Dedifferentiated amniotic fluid mesenchymal stem cell (primary cell): ENCODE results near the gene CLIP2.
"Not testable (repeated sequence)": the region's sequence is repeated elsewhere in the genome, so short reads cannot be mapped to it uniquely, and the experiment has no call there.

Experiments
- DNase-seq: peaks from one replicate; pipeline ENCODE4 v3.0.0-alpha.2; 2016; ENCODE audit errors: extremely low spot score

Gene CLIP2

GRCh38 chr7:74403521-74404387, 114.5 kb downstream of the CLIP2 start:
- DNase-seq, result no peak

- DNase-seq, result no peak
Measured at GRCh38 chr7:74404388-74404700, 115.1 kb downstream of the CLIP2 start.

GRCh38 chr7:74404741-74405140, 115.5 kb downstream of the CLIP2 start:
- DNase-seq, result no peak

GRCh38 chr7:74405191-74405898, 116.1 kb downstream of the CLIP2 start:
- no peak for DNase-seq

GRCh38 chr7:74405899-74406512, 116.8 kb downstream of the CLIP2 start:
- no peak for DNase-seq

GRCh38 chr7:74407958-74408357, 118.8 kb downstream of the CLIP2 start:
- no peak for DNase-seq

- no peak for DNase-seq
Measured at GRCh38 chr7:74409571-74409970, 120.4 kb downstream of the CLIP2 start.

- DNase-seq, result no peak
Measured at GRCh38 chr7:74410772-74411171, 121.6 kb downstream of the CLIP2 start.

GRCh38 chr7:74411571-74411970, 122.4 kb downstream of the CLIP2 start:
- not testable (repeated sequence) for DNase-seq

- no peak for DNase-seq
Measured at GRCh38 chr7:74412056-74412455, 122.8 kb downstream of the CLIP2 start.

- DNase-seq, result no peak
Measured at GRCh38 chr7:74412603-74413002, 123.4 kb downstream of the CLIP2 start.

- DNase-seq, result not testable (repeated sequence)
Measured at GRCh38 chr7:74414595-74415333, 125.6 kb downstream of the CLIP2 start.

- DNase-seq, result peak; percentile 63
Measured at GRCh38 chr7:74417419-74417971, 128.3 kb downstream of the CLIP2 start.

- no peak for DNase-seq
Measured at GRCh38 chr7:74418076-74418475, 128.9 kb downstream of the CLIP2 start.

GRCh38 chr7:74418538-74418937, 129.3 kb downstream of the CLIP2 start:
- DNase-seq, result no peak

GRCh38 chr7:74419232-74419631, 130.0 kb downstream of the CLIP2 start:
- not testable (repeated sequence) for DNase-seq

GRCh38 chr7:74420006-74420405, 130.8 kb downstream of the CLIP2 start:
- DNase-seq, result no peak

- DNase-seq, result no peak
Measured at GRCh38 chr7:74424291-74424880, 135.2 kb downstream of the CLIP2 start.

- no peak for DNase-seq
Measured at GRCh38 chr7:74428023-74428422, 138.8 kb downstream of the CLIP2 start.

GRCh38 chr7:74429153-74429747, 140.0 kb downstream of the CLIP2 start:
- peak; percentile 37 for DNase-seq

- DNase-seq, result not testable (repeated sequence)
Measured at GRCh38 chr7:74430409-74430808, 141.2 kb downstream of the CLIP2 start.
